DMS 273 (cell line): ENCODE data around the gene WDR76.
"Not testable (repeated sequence)": the region's sequence is repeated elsewhere in the genome, so short reads cannot be mapped to it uniquely, and the experiment has no call there.

Experiments used
- DNase-seq: peaks from one replicate; lab custom pipeline; 2025; ENCODE audit not compliant: unreplicated experiment; lab: John Stamatoyannopoulos, UW

WDR76 gene

DNA sequence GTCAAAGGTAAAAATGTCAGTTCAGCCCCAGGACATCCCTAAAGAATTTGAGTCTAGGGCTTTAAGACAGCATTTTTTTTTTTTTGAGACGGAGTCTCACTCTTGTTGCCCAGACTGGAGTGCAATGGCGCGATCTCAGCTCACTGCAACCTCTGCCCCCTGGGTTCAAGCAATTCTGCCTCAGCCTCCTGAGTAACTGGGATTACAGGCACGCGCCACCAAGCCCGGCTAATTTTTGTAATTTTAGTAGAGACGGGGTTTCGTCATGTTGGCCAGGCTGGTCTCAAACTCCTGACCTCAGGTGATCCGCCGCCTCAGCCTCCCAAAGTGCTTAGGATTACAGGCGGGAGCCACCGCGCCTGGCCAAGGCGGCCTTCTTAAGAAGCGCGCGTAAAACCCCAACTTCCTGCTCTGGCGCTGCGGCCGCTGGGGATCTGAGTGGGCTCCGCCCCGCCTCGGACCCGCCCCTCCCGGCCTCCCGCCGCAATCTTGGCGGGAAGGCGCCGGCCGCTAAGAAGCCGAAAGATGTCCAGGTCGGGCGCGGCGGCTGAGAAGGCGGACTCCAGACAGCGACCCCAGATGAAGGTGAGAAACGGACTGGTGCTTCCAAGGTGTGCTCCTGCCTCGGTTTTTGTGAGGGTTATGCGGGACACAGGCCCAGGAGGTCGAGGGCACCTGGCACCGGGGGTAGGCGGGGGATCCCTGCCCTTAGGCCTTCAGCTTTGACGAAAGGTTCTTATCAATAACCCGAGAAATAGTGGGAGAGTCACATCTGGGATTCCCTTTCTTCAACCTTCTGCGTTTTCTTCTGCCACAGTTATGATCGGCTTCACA is at the start of gene WDR76:
Gene WDR76 (plus strand): TSS at position 495 of the 834 bp plus-strand sequence. CDS start 31 bp downstream, at position 526.
- DNase-seq, result peak; percentile 93

DNA sequence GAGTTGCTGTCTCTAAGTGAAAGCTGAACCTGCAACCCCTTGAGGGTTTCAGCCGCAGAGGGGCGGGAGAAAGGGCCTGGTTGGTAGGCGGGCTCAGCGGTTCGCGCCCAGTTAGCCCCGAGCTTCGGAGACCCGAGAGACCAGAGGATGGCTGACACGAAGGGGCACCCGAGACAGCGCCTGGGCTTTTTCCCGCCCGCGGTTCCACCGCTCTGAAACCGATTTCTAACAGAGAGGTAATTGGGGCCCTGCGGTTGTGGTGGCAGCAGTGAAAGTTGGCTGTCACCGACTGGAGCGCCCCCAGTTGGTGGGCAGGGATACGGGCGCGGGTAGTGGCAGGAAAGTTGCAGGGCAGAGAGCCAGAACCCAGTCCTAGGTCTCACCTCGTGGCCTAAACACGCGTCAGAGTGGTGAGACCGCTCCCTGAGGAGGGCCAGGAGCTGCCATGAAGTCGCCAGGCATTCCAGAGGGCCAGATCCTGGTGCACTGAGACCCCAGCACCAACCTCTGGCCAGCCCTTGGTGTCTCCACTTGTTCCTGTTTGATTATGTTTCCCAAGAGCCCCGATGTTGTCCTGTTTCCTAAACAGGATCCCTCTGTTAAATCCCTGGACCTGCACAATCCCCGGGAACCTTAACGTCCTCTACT is 49.4 kb upstream of the WDR76 start:
- peak; percentile 92 for DNase-seq

DNA sequence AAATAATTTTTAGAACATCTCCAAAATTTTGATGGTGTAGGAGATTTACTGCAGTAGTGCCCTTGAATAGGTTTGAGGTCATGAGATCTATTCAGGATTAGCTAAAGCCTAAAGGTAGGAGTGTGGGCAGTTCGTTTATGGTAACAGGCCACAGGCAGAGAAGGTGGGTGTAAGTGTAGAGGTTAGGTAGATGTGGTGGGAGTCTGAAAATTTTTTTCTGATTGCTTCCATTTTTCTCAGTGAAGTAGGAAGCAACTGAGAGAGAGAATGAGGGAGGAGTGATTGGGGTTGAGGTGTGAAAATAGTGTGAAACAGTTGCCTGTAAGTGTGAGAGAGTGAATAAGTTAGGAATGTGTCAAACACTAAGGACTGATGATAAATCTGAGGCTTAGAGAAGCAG is 47.8 kb upstream of the WDR76 start:
- DNase-seq, result no peak

DNA sequence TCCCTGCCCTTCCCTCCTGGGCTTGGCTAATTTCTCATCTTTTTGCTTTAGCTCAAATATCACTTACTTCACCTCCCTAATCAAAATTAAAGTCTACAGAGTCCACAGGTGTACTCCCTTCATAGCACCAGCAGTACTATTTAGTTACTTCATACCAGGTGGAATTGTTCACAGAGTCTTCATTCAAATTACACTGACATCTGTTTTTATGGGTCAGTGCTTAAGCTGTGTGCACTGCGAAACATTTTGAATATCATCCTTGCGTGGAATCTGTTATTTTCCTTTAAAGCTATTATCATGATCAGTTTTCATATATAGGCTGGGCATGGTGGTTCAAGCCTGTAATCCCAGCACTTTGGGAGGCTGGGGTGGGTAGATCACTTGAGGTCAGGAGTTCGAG is 37.4 kb upstream of the WDR76 start:
- DNase-seq, result no peak

DNA sequence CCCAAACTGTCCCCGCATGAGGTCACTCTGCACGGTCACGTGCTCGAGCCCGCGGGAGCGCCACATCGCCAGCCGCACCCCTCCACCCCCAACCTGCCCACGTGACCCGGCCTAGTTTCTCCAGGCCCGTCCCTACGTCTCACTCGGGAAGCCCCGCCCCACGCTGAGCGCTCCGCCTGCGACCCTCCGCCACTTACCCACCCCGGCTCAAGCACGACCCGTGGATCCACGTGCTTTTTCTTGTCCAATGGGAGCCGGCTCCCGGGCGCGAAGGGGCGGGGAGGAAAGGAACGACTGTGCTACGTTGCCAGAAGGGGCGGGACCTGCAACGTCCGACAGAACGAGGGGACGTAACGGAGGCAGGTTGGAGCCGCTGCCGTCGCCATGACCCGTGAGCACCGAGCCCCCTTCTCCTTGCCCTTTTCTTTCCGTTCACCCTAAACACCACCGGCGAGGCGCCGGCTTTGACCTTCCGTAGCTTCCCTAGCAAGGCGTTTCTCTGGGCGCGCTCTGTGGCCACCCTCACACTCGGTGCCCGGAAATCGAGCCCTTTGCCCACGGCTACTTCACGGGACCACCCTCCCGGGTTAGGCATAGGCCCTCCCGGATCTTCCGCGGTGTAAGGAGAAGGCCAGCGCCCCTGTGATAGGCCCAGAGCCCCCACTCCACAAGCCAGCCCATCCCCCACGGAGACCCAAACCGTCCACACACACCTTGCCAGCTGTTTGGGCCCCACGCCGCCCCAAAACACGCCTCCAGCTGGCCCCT is 34.6 kb upstream of the WDR76 start, which contains the start of gene SERF2:
Gene SERF2 (plus strand): TSS at position 328 of the 768 bp plus-strand sequence. CDS start 57 bp downstream, at position 385.
- DNase-seq, result peak; percentile 99

DNA sequence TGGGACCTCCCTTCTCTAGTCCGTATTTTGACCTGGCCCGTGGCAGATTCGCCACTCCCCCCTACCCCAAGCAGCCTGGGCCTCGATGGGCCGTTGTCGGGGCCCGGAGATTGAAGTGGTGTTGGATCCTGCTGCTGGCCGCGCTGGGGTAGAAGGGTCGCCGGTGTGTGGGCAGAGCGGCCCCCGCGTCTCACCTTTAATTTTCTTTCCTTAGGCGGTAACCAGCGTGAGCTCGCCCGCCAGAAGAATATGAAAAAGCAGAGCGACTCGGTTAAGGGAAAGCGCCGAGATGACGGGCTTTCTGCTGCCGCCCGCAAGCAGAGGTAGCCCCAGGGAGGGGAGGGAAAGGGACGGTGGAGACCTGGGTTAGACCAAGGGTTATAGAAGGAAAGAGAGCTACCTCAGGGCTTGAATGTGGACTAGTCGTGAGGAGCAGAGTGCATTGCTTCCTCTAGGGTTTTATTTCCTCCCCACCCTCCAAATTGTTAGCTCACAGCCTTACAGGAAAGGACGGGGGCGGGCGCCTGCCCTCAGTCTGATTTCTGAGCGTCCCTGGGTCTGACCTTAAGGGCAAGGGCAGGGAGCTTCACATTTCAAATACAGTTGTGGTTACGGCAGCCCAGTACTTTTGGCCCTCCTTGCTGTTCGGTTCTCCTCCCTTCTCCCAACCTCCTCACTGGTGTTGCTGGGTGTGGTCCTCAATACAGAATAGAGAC is 33.9 kb upstream of the WDR76 start:
- peak; percentile 30 for DNase-seq

DNA sequence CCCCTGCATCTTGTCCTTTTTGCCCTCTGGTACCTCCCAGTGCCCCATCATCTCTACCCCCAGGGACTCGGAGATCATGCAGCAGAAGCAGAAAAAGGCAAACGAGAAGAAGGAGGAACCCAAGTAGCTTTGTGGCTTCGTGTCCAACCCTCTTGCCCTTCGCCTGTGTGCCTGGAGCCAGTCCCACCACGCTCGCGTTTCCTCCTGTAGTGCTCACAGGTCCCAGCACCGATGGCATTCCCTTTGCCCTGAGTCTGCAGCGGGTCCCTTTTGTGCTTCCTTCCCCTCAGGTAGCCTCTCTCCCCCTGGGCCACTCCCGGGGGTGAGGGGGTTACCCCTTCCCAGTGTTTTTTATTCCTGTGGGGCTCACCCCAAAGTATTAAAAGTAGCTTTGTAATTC is 33.2 kb upstream of the WDR76 start:
- no peak for DNase-seq

DNA sequence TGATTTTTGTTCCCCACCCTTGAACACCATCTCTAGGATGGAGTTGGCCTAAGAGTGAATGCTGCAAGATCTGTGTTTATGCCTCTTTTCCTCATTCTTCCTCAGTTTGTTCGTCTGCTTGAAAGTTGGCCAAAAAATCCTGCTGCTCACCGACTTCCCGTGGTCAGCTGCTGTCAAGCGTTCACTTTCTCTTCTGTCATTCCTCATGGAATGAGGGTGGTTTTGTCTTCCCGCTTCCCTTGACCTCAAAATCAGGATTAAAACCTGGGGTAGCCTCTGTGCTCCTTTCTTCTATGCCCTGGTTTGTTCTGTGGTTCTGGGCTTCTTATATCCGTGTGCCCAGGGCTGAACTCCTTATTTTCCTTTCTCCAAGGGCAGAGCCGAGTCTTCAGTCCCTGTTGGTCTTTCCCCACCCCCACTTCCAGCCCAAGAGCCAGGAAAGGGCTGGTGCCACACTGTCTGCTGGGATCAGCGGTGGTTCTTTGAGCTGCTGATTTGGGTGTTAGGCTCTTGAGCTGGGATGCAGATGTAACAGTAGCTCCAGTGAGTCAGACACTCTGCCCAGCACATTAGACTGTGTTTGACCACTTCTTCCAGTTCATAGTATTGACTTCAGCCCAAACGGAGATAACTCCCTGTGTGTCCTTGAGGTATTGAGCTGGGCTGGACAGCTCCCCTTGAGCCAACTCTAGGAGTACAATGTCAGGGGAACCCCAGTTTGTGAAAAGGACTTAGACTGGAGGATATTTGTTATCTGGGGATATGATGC is 32.3 kb upstream of the WDR76 start:
- DNase-seq, result no peak

DNA sequence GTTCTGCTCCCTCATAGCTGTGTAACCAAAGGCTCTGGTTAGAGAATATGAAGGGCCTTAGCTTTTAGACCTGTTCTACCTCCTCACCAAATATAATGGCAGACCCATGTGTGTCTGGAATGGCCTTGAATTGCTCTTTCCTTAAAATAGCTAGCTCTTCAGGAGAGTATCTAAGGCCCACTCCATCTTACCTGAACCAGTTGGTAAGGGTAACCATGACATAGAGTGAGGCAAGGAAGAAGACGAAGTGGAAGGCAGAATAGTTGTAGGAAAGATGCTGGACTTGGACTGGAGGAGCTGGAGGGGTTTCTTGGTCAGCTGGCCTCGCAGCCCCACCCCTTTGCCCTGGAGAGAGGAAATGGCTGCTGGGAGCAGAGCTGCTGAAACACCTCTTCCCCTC is 31.6 kb upstream of the WDR76 start:
- DNase-seq, result no peak

DNA sequence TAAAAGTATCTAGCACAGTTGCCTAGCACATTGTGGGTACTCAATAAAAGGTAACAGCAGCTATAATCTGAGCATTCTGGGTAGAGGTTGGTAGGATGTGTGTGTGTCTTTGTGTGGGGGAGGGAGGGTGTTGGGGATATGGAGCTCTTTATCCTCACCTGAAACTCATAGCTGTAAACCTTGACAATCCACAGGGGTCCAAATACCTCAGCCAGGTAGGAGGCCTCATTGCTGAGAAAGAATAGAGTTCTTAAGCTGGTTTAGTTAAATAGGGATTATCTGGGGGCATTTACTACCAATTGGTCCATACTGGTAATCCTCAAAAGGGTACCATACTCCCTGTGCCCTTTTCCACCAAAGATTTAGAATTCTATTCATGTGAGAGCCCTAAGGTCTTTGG is 30.8 kb upstream of the WDR76 start:
- DNase-seq, result no peak

DNA sequence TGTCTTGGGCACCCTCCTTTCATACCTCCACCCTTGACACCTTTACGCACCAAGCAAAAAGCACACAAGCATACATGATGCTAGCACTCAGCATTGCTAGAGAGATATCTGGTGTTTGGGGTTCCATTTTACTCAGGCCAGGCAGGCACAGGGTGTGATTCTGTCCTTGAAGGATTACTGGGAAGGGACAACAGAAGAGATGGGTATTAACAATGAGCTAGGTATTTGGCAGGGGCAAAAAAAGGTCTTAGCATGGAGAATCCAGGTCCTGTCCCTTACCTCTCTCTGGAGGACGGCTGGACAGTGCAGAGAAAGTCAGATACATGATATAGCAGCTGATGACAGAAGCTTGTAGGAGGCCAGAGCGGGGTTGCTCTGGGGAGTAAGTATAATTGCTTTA is 30.2 kb upstream of the WDR76 start:
- no peak for DNase-seq

DNA sequence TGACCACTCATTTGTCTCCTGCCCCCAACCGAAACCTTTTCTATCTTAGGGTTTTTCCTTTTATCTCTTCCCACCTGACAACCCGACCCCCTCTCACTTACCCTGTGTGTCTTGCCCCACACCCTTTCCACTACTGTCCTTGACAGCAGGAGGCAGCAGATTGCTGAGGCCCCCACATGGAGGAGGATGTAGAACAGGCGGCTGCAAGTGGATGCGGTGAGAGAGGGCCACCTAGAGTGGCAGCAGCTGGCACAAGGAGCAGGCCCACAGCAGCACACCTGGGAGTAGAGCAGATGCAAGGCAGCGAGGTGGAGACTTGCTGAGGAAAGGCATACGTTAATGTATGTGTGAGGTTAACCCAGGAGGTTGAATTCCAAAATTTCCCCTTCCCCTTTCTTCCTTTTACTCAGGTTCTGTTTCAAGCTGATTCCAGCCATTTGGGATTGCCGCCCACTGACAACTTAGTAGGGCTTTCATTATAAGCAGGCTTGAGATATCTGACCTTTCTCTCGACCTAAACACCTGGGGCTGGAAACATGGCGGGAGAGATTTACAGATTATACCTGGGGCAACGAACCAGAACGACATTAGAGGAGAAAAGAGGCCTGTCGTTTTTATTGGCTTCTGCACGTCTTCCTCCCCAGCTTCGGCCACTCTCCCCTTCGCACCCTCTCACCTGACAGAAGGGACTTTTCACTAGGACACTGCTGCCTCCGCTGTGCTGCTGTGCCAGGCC is 27.4 kb upstream of the WDR76 start:
- peak; percentile 73 for DNase-seq

DNA sequence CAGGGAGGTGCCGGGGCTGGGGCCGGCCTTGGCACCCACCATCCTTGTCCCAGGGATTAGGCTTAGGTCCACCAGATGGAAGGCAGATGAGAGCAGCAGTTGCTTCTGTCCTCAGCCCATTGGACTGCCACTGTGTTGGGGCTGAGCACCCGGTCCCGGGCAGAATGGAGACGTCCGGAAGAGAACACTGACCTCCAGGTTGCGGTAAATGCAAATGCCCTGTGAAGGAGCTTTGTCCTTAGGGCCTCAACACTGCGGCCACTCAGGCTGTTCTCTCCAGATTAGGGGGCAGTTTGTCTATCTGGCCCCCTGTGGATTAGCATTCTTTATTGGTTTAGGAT is 26.9 kb upstream of the WDR76 start, which contains the start of gene SERINC4:
Gene SERINC4 (minus strand): TSS at position 276 of the 341 bp plus-strand sequence. CDS start 234 bp downstream, at position 42.
- peak; percentile 24 for DNase-seq

DNA sequence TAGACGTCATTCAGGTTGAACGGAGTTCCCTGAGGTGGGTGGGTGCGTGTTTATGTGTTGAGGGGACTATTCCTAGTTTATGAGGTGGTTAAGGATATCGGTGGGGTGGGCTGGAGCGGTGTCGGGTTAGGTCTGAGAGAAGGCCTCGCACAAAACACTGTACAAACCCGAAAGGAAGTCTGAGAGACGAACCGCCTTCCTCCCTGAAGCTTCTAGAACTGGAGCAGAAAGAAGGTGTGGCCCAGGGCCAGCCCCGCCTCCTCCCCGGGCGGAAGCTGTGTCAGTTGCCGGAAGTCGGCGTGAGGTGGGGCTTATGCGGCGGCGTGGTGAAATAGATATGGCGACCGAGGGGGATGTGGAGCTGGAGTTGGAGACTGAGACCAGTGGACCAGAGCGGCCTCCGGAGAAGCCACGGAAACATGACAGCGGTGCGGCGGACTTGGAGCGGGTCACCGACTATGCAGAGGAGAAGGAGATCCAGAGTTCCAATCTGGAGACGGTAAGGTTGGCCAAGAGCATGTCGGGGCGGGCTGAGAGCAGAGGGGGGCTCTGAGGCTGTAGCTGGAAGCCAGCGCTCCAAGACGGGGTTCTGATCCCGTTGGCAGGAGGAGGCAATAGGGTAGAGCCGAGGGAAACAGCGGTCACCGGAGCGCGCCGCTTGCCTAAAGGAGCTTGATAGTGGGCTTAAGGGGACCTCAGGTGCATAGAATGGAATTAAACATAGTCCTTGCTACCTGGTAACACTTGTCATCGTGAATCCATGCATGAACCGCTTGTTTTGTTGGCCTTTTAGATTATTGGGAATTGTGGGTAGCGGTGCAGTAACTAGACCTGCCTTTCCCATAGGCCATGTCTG is 26.3 kb upstream of the WDR76 start, which contains the start of gene HYPK:
Gene HYPK (plus strand): TSS at position 314 of the 856 bp plus-strand sequence. CDS start 24 bp downstream, at position 338.
- peak; percentile 86 for DNase-seq

DNA sequence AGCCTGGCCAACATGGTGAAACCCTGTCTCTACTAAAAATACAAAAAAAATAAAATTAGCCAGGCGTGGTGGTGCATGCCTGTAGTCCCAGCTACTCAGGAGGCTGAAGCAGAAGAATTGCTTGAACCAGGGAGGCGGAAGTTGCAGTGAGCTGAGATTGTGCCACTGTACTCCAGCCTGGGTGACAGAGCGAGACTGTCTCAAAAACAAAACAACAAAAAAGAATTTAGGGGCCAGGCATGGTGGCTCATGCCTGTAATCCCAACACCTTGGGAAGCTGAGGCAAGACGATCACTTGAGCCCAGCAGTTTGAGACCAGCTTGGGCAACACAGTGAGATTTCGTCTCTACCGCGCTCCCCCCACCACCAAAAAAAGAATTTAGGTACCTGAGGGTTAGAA is 24.1 kb upstream of the WDR76 start:
- DNase-seq, result not testable (repeated sequence)

DNA sequence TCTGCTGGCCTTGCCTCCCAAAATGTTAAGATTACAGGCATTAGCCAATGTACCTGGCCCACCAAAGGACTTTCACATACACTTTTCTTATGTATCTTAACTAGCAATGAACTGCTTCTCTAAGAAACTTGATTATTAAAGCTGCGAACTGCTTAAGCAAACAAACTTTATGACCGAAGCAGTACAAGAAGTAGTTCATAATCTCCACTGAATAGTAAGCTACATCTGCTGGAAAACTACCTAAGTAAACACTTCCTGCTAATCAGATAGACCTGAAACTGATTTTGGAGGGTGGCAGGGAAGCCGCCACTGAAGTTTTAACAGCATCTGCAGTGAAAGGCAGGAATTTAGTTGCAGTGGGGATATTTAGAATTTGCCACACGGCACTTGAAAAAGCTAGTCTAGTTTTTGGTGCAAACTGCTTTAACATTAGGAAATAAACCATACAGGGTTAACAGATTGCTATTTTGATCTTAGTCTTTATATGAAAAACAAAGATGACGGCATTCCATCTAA is 18.3 kb upstream of the WDR76 start:
- no peak for DNase-seq

DNA sequence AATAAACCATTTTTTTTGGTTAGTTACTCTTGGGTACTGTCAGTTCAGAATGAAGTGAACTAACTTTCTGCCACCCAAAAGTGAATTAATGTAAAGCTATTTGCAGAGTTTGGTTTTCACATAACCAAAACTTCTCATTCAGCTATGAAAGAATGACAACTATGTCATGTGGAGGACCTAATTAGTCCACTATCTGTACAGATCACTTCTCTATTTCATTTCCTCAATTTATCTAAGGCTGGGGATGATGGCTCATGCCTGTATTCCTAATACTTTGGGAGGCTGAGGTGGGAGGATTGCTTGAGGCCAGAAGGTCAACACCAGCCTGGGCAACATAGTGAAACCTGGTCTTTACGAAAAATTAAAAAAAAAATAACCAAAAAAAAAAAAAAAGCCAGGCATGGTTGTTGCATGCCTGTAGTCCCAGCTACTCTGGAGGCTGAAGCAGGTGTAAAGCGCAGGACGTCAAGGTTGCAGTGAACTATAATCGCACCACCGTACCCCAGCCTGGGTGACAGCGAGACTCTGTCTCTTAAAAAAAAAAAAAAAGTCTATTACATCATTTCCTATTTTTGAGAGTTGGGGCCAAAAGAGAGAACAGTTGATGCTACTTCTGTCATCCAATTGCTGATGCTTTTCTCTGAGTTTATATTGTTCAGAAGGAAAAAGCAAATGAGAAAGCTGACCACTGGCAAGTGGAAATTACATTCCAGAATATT is 17.7 kb upstream of the WDR76 start:
- DNase-seq, result no peak

DNA sequence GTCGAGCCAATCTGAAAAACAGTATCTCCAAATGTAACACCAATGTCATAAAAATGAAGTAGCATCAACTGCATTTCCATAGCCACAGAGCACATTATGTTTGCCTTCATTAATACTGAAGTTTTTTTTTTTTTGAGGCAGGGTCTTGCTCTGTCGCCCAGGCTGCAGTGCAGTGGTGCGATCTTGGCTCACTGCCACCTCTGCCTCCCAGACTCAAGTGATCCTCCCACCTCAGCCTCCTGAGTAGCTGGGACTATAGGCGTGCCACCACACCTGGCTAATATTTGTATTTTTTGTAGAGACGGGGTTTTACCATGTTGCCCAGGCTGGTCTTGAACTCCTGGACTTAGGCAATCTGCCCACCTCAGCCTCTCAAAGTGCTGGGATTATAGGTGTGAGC is 11.7 kb upstream of the WDR76 start:
- DNase-seq, result not testable (repeated sequence)
